ENCODE results near the gene PRKG1. TPM values are rescaled to one million over a fixed set of nuclear protein-coding genes. Genes with fewer than 3 reads are reported as not detected.
"Not testable (repeated sequence)": the region's sequence is repeated elsewhere in the genome, so short reads cannot be mapped to it uniquely, and the experiment has no call there.

PRKG1 gene
- total RNA-seq, 2 donors from 2014 or later: 1.3 to 2.7 TPM

DNA sequence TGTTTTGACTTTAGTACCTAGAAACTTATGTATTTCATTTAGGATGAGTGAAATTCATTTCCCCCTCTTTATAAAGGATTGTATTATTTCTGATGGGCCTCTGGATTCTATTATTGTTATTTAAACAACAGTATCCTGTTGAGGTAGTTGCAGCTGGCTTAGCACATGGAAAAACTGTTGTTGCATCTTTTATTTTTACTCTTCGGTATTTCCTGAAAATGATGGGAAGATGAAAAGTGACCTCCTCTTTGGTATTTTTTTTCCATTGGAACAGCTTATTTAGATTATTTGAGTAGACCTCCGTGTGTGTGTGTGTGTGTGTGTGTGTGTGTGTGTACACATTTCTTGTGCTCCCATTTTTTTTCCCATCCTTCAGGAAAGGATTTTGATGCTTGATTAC, 129.8 kb downstream of the PRKG1 start:
- no peaks in the 10 kb centered on the region for H3K9me3 ChIP-seq (ENCODE audit: control insufficient read depth, low read length)
- no peaks in the 10 kb centered on the region for H3K36me3 ChIP-seq (ENCODE audit: control insufficient read depth, insufficient read depth, low read length)
- no peak overlapping the region for H3K4me3 ChIP-seq (ENCODE audit: low read length)
- Mint-ChIP-seq H3K27ac (no peak overlapping the region), H3K9me3 (no peaks in the 10 kb centered on the region), H3K4me1 (no peaks in the 10 kb centered on the region), H3K27me3 (ENCODE audit: insufficient read depth) (no peaks in the 10 kb centered on the region), H3K4me3 (no peak overlapping the region), H3K36me3 (ENCODE audit: low read depth) (no peaks in the 10 kb centered on the region)
- no peak for DNase-seq
- H3K27me3 ChIP-seq (ENCODE audit: control insufficient read depth, insufficient read depth, low read length, poor library complexity, severe bottlenecking): no peaks in the 10 kb centered on the region
- no peak overlapping the region for H3K9ac ChIP-seq (ENCODE audit: extremely low read depth, low read length, poor library complexity, severe bottlenecking)
- no peaks in the 10 kb centered on the region for H3K4me1 ChIP-seq (ENCODE audit: control insufficient read depth, insufficient read depth, low read length)
- TF ChIP-seq, protein P1, sequence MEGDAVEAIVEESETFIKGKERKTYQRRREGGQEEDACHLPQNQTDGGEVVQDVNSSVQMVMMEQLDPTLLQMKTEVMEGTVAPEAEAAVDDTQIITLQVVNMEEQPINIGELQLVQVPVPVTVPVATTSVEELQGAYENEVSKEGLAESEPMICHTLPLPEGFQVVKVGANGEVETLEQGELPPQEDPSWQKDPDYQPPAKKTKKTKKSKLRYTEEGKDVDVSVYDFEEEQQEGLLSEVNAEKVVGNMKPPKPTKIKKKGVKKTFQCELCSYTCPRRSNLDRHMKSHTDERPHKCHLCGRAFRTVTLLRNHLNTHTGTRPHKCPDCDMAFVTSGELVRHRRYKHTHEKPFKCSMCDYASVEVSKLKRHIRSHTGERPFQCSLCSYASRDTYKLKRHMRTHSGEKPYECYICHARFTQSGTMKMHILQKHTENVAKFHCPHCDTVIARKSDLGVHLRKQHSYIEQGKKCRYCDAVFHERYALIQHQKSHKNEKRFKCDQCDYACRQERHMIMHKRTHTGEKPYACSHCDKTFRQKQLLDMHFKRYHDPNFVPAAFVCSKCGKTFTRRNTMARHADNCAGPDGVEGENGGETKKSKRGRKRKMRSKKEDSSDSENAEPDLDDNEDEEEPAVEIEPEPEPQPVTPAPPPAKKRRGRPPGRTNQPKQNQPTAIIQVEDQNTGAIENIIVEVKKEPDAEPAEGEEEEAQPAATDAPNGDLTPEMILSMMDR (conservative IDR thresholded peaks at IDR 0.05): no peak
- H3K27ac ChIP-seq (ENCODE audit: low read depth, low read length): no peak overlapping the region
- WGBS, 2 experiments (ENCODE audit: insufficient coverage in 1 of 2, insufficient read length in 1 of 2): 100% methylated on average over 1 of the region's 2 CpGs; no CpG with 5 or more reads in 1 of the 2 experiments

DNA sequence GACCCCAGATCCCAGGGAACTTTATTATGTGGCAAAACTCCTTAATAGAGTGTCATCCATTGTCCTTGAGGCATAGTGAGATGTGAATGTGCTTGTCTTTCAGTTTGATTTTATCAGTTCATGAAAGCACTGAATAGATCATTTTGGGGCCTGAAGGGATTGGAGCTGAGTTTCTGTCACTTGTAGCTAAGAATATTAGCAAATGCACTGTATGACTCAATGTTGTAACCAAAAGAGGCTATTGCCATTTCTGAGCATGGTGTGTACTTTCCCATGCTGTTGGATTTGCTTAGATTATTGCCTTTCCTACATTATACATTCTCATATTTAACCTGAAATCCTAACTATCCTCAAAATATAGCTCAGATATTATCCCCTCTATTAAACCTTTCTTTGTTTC, 130.4 kb downstream of the PRKG1 start:
- H3K36me3 ChIP-seq (ENCODE audit: control insufficient read depth, insufficient read depth, low read length): no peaks in the 10 kb centered on the region
- no peaks in the 10 kb centered on the region for H3K27me3 ChIP-seq (ENCODE audit: control insufficient read depth, insufficient read depth, low read length, poor library complexity, severe bottlenecking)
- no peak overlapping the region for H3K4me3 ChIP-seq (ENCODE audit: low read length)
- TF ChIP-seq, protein P1 (conservative IDR thresholded peaks at IDR 0.05): no peak
- DNase-seq: no peak
- Mint-ChIP-seq H3K4me1 (no peaks in the 10 kb centered on the region), H3K36me3 (ENCODE audit: low read depth) (no peaks in the 10 kb centered on the region), H3K4me3 (no peak overlapping the region), H3K9me3 (no peaks in the 10 kb centered on the region), H3K27me3 (ENCODE audit: insufficient read depth) (no peaks in the 10 kb centered on the region), H3K27ac (no peak overlapping the region)
- no peaks in the 10 kb centered on the region for H3K4me1 ChIP-seq (ENCODE audit: control insufficient read depth, insufficient read depth, low read length)
- no peak overlapping the region for H3K9ac ChIP-seq (ENCODE audit: extremely low read depth, low read length, poor library complexity, severe bottlenecking)
- H3K27ac ChIP-seq (ENCODE audit: low read depth, low read length): no peak overlapping the region
- H3K9me3 ChIP-seq (ENCODE audit: control insufficient read depth, low read length): no peaks in the 10 kb centered on the region

GRCh38 chr10:51206500-51206899, 132.2 kb downstream of the PRKG1 start:
- Mint-ChIP-seq H3K4me3 (no peak overlapping the region), H3K27me3 (ENCODE audit: insufficient read depth) (no peaks in the 10 kb centered on the region), H3K36me3 (ENCODE audit: low read depth) (no peaks in the 10 kb centered on the region), H3K4me1 (no peaks in the 10 kb centered on the region), H3K27ac (no peak overlapping the region), H3K9me3 (no peaks in the 10 kb centered on the region)
- Histone ChIP-seq H3K4me3 (ENCODE audit: low read length) (no peak overlapping the region), H3K36me3 (ENCODE audit: control insufficient read depth, insufficient read depth, low read length) (no peaks in the 10 kb centered on the region), H3K27ac (ENCODE audit: low read depth, low read length) (no peak overlapping the region), H3K27me3 (ENCODE audit: control insufficient read depth, insufficient read depth, low read length, poor library complexity, severe bottlenecking) (no peaks in the 10 kb centered on the region), H3K9me3 (ENCODE audit: control insufficient read depth, low read length) (no peaks in the 10 kb centered on the region), H3K9ac (ENCODE audit: extremely low read depth, low read length, poor library complexity, severe bottlenecking) (no peak overlapping the region), H3K4me1 (ENCODE audit: control insufficient read depth, insufficient read depth, low read length) (no peaks in the 10 kb centered on the region)
- WGBS, 2 experiments (ENCODE audit: insufficient coverage in 1 of 2, insufficient read length in 1 of 2): no CpG with 5 or more reads among the region's 1 CpG
- TF ChIP-seq, protein P1 (conservative IDR thresholded peaks at IDR 0.05): no peak
- DNase-seq: no peak

- not testable (repeated sequence) for H3K27me3 Mint-ChIP-seq (ENCODE audit: insufficient read depth); H3K9ac ChIP-seq (ENCODE audit: extremely low read depth, low read length, poor library complexity, severe bottlenecking); H3K9me3 ChIP-seq (ENCODE audit: control insufficient read depth, low read length); H3K4me1 Mint-ChIP-seq; H3K4me3 ChIP-seq (ENCODE audit: low read length); H3K4me3 Mint-ChIP-seq; H3K36me3 ChIP-seq (ENCODE audit: control insufficient read depth, insufficient read depth, low read length); H3K9me3 Mint-ChIP-seq; H3K4me1 ChIP-seq (ENCODE audit: control insufficient read depth, insufficient read depth, low read length); H3K27me3 ChIP-seq (ENCODE audit: control insufficient read depth, insufficient read depth, low read length, poor library complexity, severe bottlenecking); DNase-seq; H3K36me3 Mint-ChIP-seq (ENCODE audit: low read depth); H3K27ac ChIP-seq (ENCODE audit: low read depth, low read length); H3K27ac Mint-ChIP-seq
- 96 to 98% methylated on average over 3 of the region's 5 CpGs for WGBS, 2 experiments (ENCODE audit: insufficient coverage in 1 of 2, insufficient read length in 1 of 2)
These were observed 138.7 kb downstream of the PRKG1 start for GRCh38 chr10:51212937-51213336.
